GM12878 (cell line): Measurements from ENCODE around the gene STKLD1. TPM values are rescaled to one million over a fixed set of nuclear protein-coding genes. Genes with fewer than 3 reads are reported as not detected.

ENCODE experiments used
- ATAC-seq: fragments of 200-7000 bp; cut with Tn5 transposase; 3 replicates; pipeline ENCODE4 v1.9.1; 2020; ENCODE audit warnings: mild to moderate bottlenecking, moderate library complexity
- BruUV-seq: library from RNA; stranded (reverse); fragments of 400-500 nt; replicated peaks from 2 replicates; lab custom pipeline; 2021; lab: Mats Ljungman, UMichigan
- CTCF ChIA-PET: fragments of 300-600 bp; sonication (Branson Sonifier 250); formaldehyde crosslinking; extraction: SDS; loops from one replicate; lab custom pipeline; 2021; ENCODE audit warnings: inconsistent platforms; lab: Yijun Ruan, JAX
- POLR2A ChIA-PET: fragments of 350-600 bp; formaldehyde crosslinking; extraction: SDS; loops from one replicate; lab custom pipeline; 2021; ENCODE audit warnings: inconsistent platforms; lab: Charles Lee
- RAD21 ChIA-PET: fragments of 300-600 bp; sonication (Branson Sonifier 250); formaldehyde crosslinking; loops from one replicate; lab custom pipeline; 2023; ENCODE audit warnings: antibody characterized with exemption; ENCODE audit not compliant: unreplicated experiment; lab: Charles Lee
- SMC1A ChIA-PET: fragments of 300-600 bp; sonication (Branson Sonifier 250); formaldehyde crosslinking; loops from one replicate; lab custom pipeline; 2023; ENCODE audit not compliant: unreplicated experiment, uncharacterized antibody; lab: Charles Lee
- DNase-seq: peaks from one replicate; pipeline ENCODE4 v3.0.0-alpha.2; 2011; ENCODE audit warnings: low read depth, low spot score
- FAIRE-seq: peaks from 3 replicates; lab custom pipeline; 2011; peaks lifted over from hg19 to GRCh38; lab: Jason Lieb, UNC
- H2AFZ ChIP-seq: 2 replicates; pipeline ENCODE4 v1.6.0; 2011; ENCODE audit warnings: low read depth, low read length, control low read depth; ENCODE audit not compliant: control insufficient read depth
- H3K27ac ChIP-seq: 2 replicates; pipeline ENCODE4 v1.5.1; 2011; ENCODE audit warnings: control low read depth; ENCODE audit not compliant: control insufficient read depth, insufficient read depth
- H3K27me3 ChIP-seq, 2 experiments: replicated peaks in 1 of 2; 2 replicates each; pipeline versions ENCODE4 v1.6.0 to v1.6.1; 2011; ENCODE audit warnings: low read length in 1 of 2; ENCODE audit not compliant: control insufficient read depth in 2 of 2, insufficient read depth in 2 of 2
- H3K36me3 ChIP-seq, 2 experiments: 2 replicates each; pipeline ENCODE4 v1.5.1; 2011; ENCODE audit warnings: low read length in 1 of 2; ENCODE audit not compliant: control insufficient read depth in 2 of 2, insufficient read depth in 2 of 2
- H3K4me1 ChIP-seq: 2 replicates; pipeline ENCODE4 v1.6.1; 2011; ENCODE audit warnings: mild to moderate bottlenecking, low read length, moderate library complexity, mixed read lengths; ENCODE audit not compliant: control insufficient read depth, insufficient read depth
- H3K4me2 ChIP-seq: 2 replicates; pipeline ENCODE4 v1.6.0; 2011; ENCODE audit warnings: control low read depth; ENCODE audit not compliant: control insufficient read depth, insufficient read depth
- H3K4me3 ChIP-seq: fragments of 200-600 bp; sonication (generic); 2 replicates; pipeline ENCODE4 v1.5.1; 2016
- H3K79me2 ChIP-seq: 2 replicates; pipeline ENCODE4 v1.6.0; 2011; ENCODE audit warnings: low read length; ENCODE audit not compliant: control insufficient read depth, insufficient read depth
- H3K9ac ChIP-seq: 2 replicates; pipeline ENCODE4 v1.8.0; 2011; ENCODE audit warnings: low read length, control low read depth, mixed read lengths; ENCODE audit not compliant: control insufficient read depth, insufficient read depth
- H3K9me3 ChIP-seq: replicated peaks from 3 replicates; pipeline ENCODE4 v1.5.1; 2011; ENCODE audit warnings: mild to moderate bottlenecking, low read length; ENCODE audit not compliant: control insufficient read depth, insufficient read depth
- H4K20me1 ChIP-seq: 2 replicates; pipeline ENCODE4 v1.6.0; 2011; ENCODE audit not compliant: control insufficient read depth, insufficient read depth
- GATAD2B ChIP-seq: fragments of 450-650 bp; conservative IDR thresholded peaks from 2 replicates; pipeline ENCODE4 v1.6.1; 2017; ENCODE audit warnings: low read depth, mild to moderate bottlenecking, moderate library complexity
- MYC ChIP-seq: IDR thresholded peaks from 2 replicates; pipeline ENCODE4 v1.6.1; 2011; ENCODE audit warnings: mild to moderate bottlenecking, low read length, moderate library complexity, inconsistent platforms; ENCODE audit not compliant: insufficient read depth, insufficient replicate concordance, insufficient read length, severe bottlenecking
- POLR2AphosphoS5 ChIP-seq: IDR thresholded peaks from 2 replicates; pipeline ENCODE4 v1.6.1; 2011; ENCODE audit warnings: mild to moderate bottlenecking, low read length, inconsistent platforms
- RAD51 ChIP-seq: fragments of 450-650 bp; IDR thresholded peaks from 2 replicates; pipeline ENCODE4 v1.6.1; 2016; ENCODE audit warnings: moderate library complexity, mild to moderate bottlenecking, inconsistent platforms
- SUZ12 ChIP-seq: fragments of 200-600 bp; sonication (generic); IDR thresholded peaks from one replicate; pipeline ENCODE4 v1.6.1; 2018; ENCODE audit warnings: antibody characterized with exemption, mild to moderate bottlenecking; ENCODE audit not compliant: unreplicated experiment
- TBL1XR1 ChIP-seq: IDR thresholded peaks from 2 replicates; pipeline ENCODE4 v1.6.1; 2012; ENCODE audit warnings: low read depth, low read length, improper control_type of control experiment
- WGBS: methylation state at CpG from one replicate; pipeline ENCODE4 v1.1.6; 2016; ENCODE audit warnings: low lambda C conversion rate; ENCODE audit not compliant: insufficient replicate concordance, insufficient coverage; ENCODE audit errors: missing lambda C conversion rate; 5-methylcytosine and 5-hydroxymethylcytosine counted together
- in situ Hi-C: fragments of 300-500 bp; cut with MboI; formaldehyde crosslinking; loops from 9 replicates; pipeline ENCODE4 v1.14.3; 2018; ENCODE audit warnings: mixed read lengths
- intact Hi-C: fragments of 100-400 bp; cut with micrococcal nuclease; formaldehyde crosslinking; loops from one replicate; pipeline ENCODE4 v1.14.2; 2022; ENCODE audit not compliant: unreplicated experiment
- polyA plus RNA-seq, 11 experiments: library from polyadenylated mRNA; depleted of rRNA in 4 of 11; unstranded in 6 of 11; stranded (reverse) in 5 of 11; fragments of >200 nt; fragmentation: Nextera tagmentation in 4 of 11; fragmentation: Illumina TruSeq in 1 of 11; extraction: Ambion mirVana in 4 of 11; extraction: Trizol in 1 of 11; gene quantifications; 1 replicate in 1 of 11; 2 replicates in 10 of 11; pipeline versions ENCODE4 v1.2.1 to v1.2.3, GENCODE V29; 2011 to 2016; ENCODE audit warnings: inconsistent platforms in 2 of 11, missing spikeins in 2 of 11, low read depth in 1 of 11
- total RNA-seq, 4 experiments: library from RNA; depleted of rRNA in 3 of 4; stranded (reverse); fragments of >200 nt in 3 of 4; fragmentation: Illumina TruSeq in 1 of 4; extraction: Trizol in 1 of 4; gene quantifications; 2 replicates each; pipeline versions ENCODE4 v1.2.1 to v1.2.3, GENCODE V29; 2013 to 2021
- TF ChIP-seq, protein P1 (sequence below): IDR thresholded peaks from 2 replicates; pipeline ENCODE4 v1.6.1; 2012; ENCODE audit warnings: low read depth, low read length, improper control_type of control experiment
- TF ChIP-seq, protein P2 (sequence below): fragments of 150-350 bp; IDR thresholded peaks from 2 replicates; pipeline ENCODE4 v1.6.1; 2016; ENCODE audit warnings: low read depth, low read length
- TF ChIP-seq, protein P3 (sequence below): fragments of 450-650 bp; IDR thresholded peaks from 2 replicates; pipeline ENCODE4 v1.6.1; 2017; ENCODE audit warnings: low read depth, mild to moderate bottlenecking, moderate library complexity

Gene STKLD1
- total and polyA plus RNA-seq, 10 of the 15 experiments (the other 5 are each of a cell fraction or from before 2014, with no cell fraction given): 0.07 to 0.40 (median 0.29) TPM; not detected in 4

DNA sequence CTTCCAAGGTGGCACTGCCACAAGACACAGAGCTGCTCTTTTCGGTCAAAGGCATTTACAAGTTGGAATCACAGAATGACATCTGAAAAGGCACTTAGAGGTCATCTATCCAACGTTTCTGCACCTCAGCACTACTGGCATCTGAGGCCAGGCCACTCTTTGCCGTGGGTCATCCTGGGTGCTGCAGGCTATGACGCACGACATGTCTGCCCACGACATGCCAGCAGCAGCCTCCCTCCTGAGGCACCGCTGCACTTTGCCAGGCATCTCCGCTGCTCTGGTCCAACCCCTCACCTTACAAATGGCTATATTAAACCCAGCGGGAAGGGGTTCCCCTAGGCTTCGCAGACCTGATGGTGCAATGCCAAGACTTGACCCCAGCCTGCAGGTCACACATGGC lies 8.4 kb upstream of the STKLD1 start:
- H4K20me1 ChIP-seq: peaks cover 37% of the 10 kb centered on the region
- ChIA-PET SMC1A (no interaction called here), RAD21 (no interaction called here), CTCF (no interaction called here), POLR2A (interaction anchor here (1.0 kb wide), 1 partner anchor 10 kb away, joined by 4 read pairs; no protein-coding TSS in a partner anchor)
- DNase-seq (no peak), ATAC-seq (no peak), FAIRE-seq (no peak)
- in situ Hi-C loops: no loop called here
- H3K36me3 ChIP-seq: peaks cover 36 to 47% of the 10 kb centered on the region in 2 experiments
- no peak overlapping the region for H3K4me2 ChIP-seq
- H3K4me3 ChIP-seq: no peak overlapping the region
- no peak overlapping the region for H3K27ac ChIP-seq
- WGBS: 82% methylated on average over 10 of the region's 10 CpGs
- H3K9me3 ChIP-seq: no peaks in the 10 kb centered on the region
- intact Hi-C loops: no loop called here
- H3K27me3 ChIP-seq: no peaks in the 10 kb centered on the region
- peaks cover 57% of the 10 kb centered on the region for H3K79me2 ChIP-seq
- no TSS peak for BruUV-seq
- H3K4me1 ChIP-seq: peaks cover 17% of the 10 kb centered on the region
- no peak overlapping the region for H2AFZ ChIP-seq
- H3K9ac ChIP-seq: no peak overlapping the region
- TF ChIP-seq, protein P1, sequence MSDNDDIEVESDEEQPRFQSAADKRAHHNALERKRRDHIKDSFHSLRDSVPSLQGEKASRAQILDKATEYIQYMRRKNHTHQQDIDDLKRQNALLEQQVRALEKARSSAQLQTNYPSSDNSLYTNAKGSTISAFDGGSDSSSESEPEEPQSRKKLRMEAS: no peak
- 0 out of 2 replicates have a peak, but pooled peaks have one; percentile 32 for TF ChIP-seq POLR2AphosphoS5

DNA sequence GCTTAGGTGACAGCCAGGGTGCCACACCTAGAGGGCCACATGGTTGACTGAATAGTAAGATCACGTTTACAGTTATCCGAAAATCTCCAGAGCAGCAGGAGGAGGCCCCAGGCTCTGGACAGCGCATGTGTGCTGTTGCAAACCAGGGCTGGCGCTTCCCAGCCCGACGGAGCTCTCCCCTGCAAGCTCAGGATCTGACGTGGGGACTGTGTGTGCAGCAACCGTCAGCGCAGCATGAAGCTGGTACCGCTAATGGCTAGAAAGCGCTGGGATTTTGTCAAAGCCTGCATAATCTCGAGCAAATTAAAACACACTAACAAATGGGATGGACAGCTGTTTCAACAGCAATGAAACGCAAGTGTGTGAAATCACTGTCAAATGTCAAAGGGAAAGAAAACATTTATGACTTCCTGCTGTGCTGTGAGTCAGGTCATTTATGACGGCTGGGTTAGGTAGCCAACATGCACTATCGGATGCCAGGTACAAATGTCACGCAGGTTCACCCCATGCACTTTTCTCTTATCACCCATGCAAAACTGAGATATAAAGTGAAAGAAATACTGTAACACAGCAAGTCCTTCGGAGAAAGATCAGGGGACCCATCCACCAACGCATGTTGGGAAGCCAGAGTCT lies 7.8 kb upstream of the STKLD1 start:
- BruUV-seq: no TSS peak
- Histone ChIP-seq H3K27me3 (no peaks in the 10 kb centered on the region), H3K9me3 (no peaks in the 10 kb centered on the region), H4K20me1 (peaks cover 37% of the 10 kb centered on the region), H3K4me3 (no peak overlapping the region), H3K79me2 (peaks cover 63% of the 10 kb centered on the region), H3K36me3 (peaks cover 33 to 42% of the 10 kb centered on the region in 2 experiments), H3K4me2 (no peak overlapping the region), H3K27ac (no peak overlapping the region), H2AFZ (no peak overlapping the region), H3K9ac (no peak overlapping the region), H3K4me1 (peaks cover 22% of the 10 kb centered on the region)
- ChIA-PET SMC1A (no interaction called here), POLR2A (no interaction called here), RAD21 (no interaction called here), CTCF (no interaction called here)
- in situ Hi-C loops: no loop called here
- 92% methylated on average over 18 of the region's 18 CpGs for WGBS
- ATAC-seq: no peak
- FAIRE-seq: no peak
- DNase-seq: no peak
- intact Hi-C loops: no loop called here
- TF ChIP-seq, protein P2, sequence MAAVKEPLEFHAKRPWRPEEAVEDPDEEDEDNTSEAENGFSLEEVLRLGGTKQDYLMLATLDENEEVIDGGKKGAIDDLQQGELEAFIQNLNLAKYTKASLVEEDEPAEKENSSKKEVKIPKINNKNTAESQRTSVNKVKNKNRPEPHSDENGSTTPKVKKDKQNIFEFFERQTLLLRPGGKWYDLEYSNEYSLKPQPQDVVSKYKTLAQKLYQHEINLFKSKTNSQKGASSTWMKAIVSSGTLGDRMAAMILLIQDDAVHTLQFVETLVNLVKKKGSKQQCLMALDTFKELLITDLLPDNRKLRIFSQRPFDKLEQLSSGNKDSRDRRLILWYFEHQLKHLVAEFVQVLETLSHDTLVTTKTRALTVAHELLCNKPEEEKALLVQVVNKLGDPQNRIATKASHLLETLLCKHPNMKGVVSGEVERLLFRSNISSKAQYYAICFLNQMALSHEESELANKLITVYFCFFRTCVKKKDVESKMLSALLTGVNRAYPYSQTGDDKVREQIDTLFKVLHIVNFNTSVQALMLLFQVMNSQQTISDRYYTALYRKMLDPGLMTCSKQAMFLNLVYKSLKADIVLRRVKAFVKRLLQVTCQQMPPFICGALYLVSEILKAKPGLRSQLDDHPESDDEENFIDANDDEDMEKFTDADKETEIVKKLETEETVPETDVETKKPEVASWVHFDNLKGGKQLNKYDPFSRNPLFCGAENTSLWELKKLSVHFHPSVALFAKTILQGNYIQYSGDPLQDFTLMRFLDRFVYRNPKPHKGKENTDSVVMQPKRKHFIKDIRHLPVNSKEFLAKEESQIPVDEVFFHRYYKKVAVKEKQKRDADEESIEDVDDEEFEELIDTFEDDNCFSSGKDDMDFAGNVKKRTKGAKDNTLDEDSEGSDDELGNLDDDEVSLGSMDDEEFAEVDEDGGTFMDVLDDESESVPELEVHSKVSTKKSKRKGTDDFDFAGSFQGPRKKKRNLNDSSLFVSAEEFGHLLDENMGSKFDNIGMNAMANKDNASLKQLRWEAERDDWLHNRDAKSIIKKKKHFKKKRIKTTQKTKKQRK: no peak
- no peak for TF ChIP-seq TBL1XR1
- no peak for TF ChIP-seq MYC
- TF ChIP-seq SUZ12: no peak
- no peak for TF ChIP-seq RAD51
- no peak for TF ChIP-seq GATAD2B
- TF ChIP-seq, protein P3, sequence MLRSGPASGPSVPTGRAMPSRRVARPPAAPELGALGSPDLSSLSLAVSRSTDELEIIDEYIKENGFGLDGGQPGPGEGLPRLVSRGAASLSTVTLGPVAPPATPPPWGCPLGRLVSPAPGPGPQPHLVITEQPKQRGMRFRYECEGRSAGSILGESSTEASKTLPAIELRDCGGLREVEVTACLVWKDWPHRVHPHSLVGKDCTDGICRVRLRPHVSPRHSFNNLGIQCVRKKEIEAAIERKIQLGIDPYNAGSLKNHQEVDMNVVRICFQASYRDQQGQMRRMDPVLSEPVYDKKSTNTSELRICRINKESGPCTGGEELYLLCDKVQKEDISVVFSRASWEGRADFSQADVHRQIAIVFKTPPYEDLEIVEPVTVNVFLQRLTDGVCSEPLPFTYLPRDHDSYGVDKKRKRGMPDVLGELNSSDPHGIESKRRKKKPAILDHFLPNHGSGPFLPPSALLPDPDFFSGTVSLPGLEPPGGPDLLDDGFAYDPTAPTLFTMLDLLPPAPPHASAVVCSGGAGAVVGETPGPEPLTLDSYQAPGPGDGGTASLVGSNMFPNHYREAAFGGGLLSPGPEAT: no peak
